Stimulated activated naive CD8-positive, alpha-beta T cell treated with anti-CD3 and anti-CD28 coated beads, Interleukin-15, amount 100 ng/mL, for 72 hours (primary cell): ENCODE data around the gene CST4.
"Not testable (repeated sequence)": the region's sequence is repeated elsewhere in the genome, so short reads cannot be mapped to it uniquely, and the experiment has no call there.

Experiments
- ATAC-seq: fragments of 150-1000 bp; cut with Tn5 transposase; 2 replicates; pipeline ENCODE4 v1.10.0; 2021; ENCODE audit warnings: mild to moderate bottlenecking, moderate library complexity
- DNase-seq, 2 donors: peaks; one replicate each; pipeline ENCODE4 v3.0.0; 2021 to 2022
- H3K27ac Mint-ChIP-seq, 2 donors: one replicate each; pipeline ENCODE4 v1.8.0; 2022; ENCODE audit warnings: mild to moderate bottlenecking in 2 of 2, mixed read lengths in 2 of 2, moderate library complexity in 2 of 2
- H3K27me3 Mint-ChIP-seq: one replicate; pipeline ENCODE4 v1.8.0; 2022; ENCODE audit warnings: mixed read lengths
- H3K4me1 Mint-ChIP-seq: one replicate; pipeline ENCODE4 v1.8.0; 2022; ENCODE audit warnings: mild to moderate bottlenecking, mixed read lengths
- H3K4me3 Mint-ChIP-seq, 2 donors: one replicate each; pipeline ENCODE4 v1.8.0; 2022; ENCODE audit warnings: mild to moderate bottlenecking in 2 of 2, mixed read lengths in 2 of 2, moderate library complexity in 1 of 2
- H3K9me3 Mint-ChIP-seq, 2 donors: one replicate each; pipeline ENCODE4 v1.8.0; 2022; ENCODE audit warnings: mixed read lengths in 2 of 2

The CST4 gene

GRCh38 chr20:23688684-23689398 lies at the start of gene CST4:
Gene CST4 (minus strand): TSS chr20:23689038. CDS start chr20:23688969, 69 bp downstream.
- H3K27me3 Mint-ChIP-seq, result peaks cover 18% of the 10 kb centered on the region
- not testable (repeated sequence) for ATAC-seq, H3K27ac Mint-ChIP-seq, DNase-seq, H3K9me3 Mint-ChIP-seq, H3K4me1 Mint-ChIP-seq, H3K4me3 Mint-ChIP-seq

GRCh38 chr20:23735391-23735790 lies 46.6 kb upstream of the CST4 start:
- not testable (repeated sequence) for ATAC-seq, H3K4me1 Mint-ChIP-seq, H3K9me3 Mint-ChIP-seq, DNase-seq, H3K27ac Mint-ChIP-seq, H3K4me3 Mint-ChIP-seq
- peaks cover 33% of the 10 kb centered on the region for H3K27me3 Mint-ChIP-seq

GRCh38 chr20:23734949-23735348 lies 46.1 kb upstream of the CST4 start:
- not testable (repeated sequence) for DNase-seq, H3K4me1 Mint-ChIP-seq, ATAC-seq, H3K27ac Mint-ChIP-seq, H3K4me3 Mint-ChIP-seq, H3K9me3 Mint-ChIP-seq
- H3K27me3 Mint-ChIP-seq, result peaks cover 33% of the 10 kb centered on the region

GRCh38 chr20:23734440-23734839 lies 45.6 kb upstream of the CST4 start:
- peaks cover 33% of the 10 kb centered on the region for H3K27me3 Mint-ChIP-seq
- H3K27ac Mint-ChIP-seq, DNase-seq, H3K4me1 Mint-ChIP-seq, H3K9me3 Mint-ChIP-seq, H3K4me3 Mint-ChIP-seq, ATAC-seq: not testable (repeated sequence)

- H3K9me3 Mint-ChIP-seq, result no peaks in the 10 kb centered on the region
- no peak for ATAC-seq
- H3K4me3 Mint-ChIP-seq, result no peak overlapping the region
- no peak for DNase-seq
- no peaks in the 10 kb centered on the region for H3K4me1 Mint-ChIP-seq
- no peak overlapping the region for H3K27ac Mint-ChIP-seq
- H3K27me3 Mint-ChIP-seq, result peaks cover 13% of the 10 kb centered on the region
Observed at GRCh38 chr20:23727016-23727415, 38.2 kb upstream of the CST4 start.

GRCh38 chr20:23725102-23725501 lies 36.3 kb upstream of the CST4 start:
- peaks cover 10% of the 10 kb centered on the region for H3K27me3 Mint-ChIP-seq

GRCh38 chr20:23723659-23724307 lies 34.9 kb upstream of the CST4 start:
- H3K9me3 Mint-ChIP-seq, H3K4me3 Mint-ChIP-seq, H3K4me1 Mint-ChIP-seq, H3K27ac Mint-ChIP-seq, H3K27me3 Mint-ChIP-seq: not testable (repeated sequence)
- DNase-seq, result peak; percentile 21 to 33
- peak; percentile 80 for ATAC-seq

More at GRCh38 chr20:23725102-23725501, 36.3 kb upstream of the CST4 start:
- H3K27ac Mint-ChIP-seq, result no peak overlapping the region
- H3K4me3 Mint-ChIP-seq, result no peak overlapping the region
- H3K4me1 Mint-ChIP-seq, result no peaks in the 10 kb centered on the region
- no peak for ATAC-seq
- DNase-seq, result no peak
- H3K9me3 Mint-ChIP-seq, result no peaks in the 10 kb centered on the region

GRCh38 chr20:23722851-23723250 lies 34.0 kb upstream of the CST4 start:
- not testable (repeated sequence) for H3K4me1 Mint-ChIP-seq, H3K4me3 Mint-ChIP-seq, ATAC-seq, H3K9me3 Mint-ChIP-seq, DNase-seq, H3K27ac Mint-ChIP-seq
- H3K27me3 Mint-ChIP-seq, result peaks cover 11% of the 10 kb centered on the region

- Mint-ChIP-seq H3K27ac (no peak overlapping the region), H3K9me3 (no peaks in the 10 kb centered on the region), H3K4me3 (no peak overlapping the region), H3K4me1 (no peaks in the 10 kb centered on the region), H3K27me3 (peaks cover 20% of the 10 kb centered on the region)
- no peak for ATAC-seq
- DNase-seq, result no peak
Observed at GRCh38 chr20:23721962-23722361, 33.1 kb upstream of the CST4 start.

GRCh38 chr20:23719351-23719750 lies 30.5 kb upstream of the CST4 start:
- not testable (repeated sequence) for DNase-seq, H3K9me3 Mint-ChIP-seq, H3K4me3 Mint-ChIP-seq, H3K27ac Mint-ChIP-seq, ATAC-seq, H3K4me1 Mint-ChIP-seq
- peaks cover 22% of the 10 kb centered on the region for H3K27me3 Mint-ChIP-seq

GRCh38 chr20:23711778-23712177 lies 22.9 kb upstream of the CST4 start:
- H3K27ac Mint-ChIP-seq, DNase-seq, H3K27me3 Mint-ChIP-seq, H3K4me3 Mint-ChIP-seq, H3K4me1 Mint-ChIP-seq, ATAC-seq, H3K9me3 Mint-ChIP-seq: not testable (repeated sequence)

- H3K9me3 Mint-ChIP-seq, result no peaks in the 10 kb centered on the region
- peaks cover 5% of the 10 kb centered on the region for H3K27me3 Mint-ChIP-seq
- no peak for DNase-seq
- H3K4me1 Mint-ChIP-seq, result no peaks in the 10 kb centered on the region
- H3K4me3 Mint-ChIP-seq, result no peak overlapping the region
- no peak for ATAC-seq
- peak overlapping the region in 1 of 2 donors; percentile 35 for H3K27ac Mint-ChIP-seq
Observed at GRCh38 chr20:23710771-23711170, 21.9 kb upstream of the CST4 start.

GRCh38 chr20:23705895-23706294 lies 17.1 kb upstream of the CST4 start:
- DNase-seq (no peak), ATAC-seq (no peak)
- no peak overlapping the region for H3K4me3 Mint-ChIP-seq
- H3K27ac Mint-ChIP-seq, result no peak overlapping the region
- H3K4me1 Mint-ChIP-seq, result no peaks in the 10 kb centered on the region
- peaks cover 5% of the 10 kb centered on the region for H3K27me3 Mint-ChIP-seq
- H3K9me3 Mint-ChIP-seq, result no peaks in the 10 kb centered on the region

- DNase-seq, result no peak
- no peak overlapping the region for H3K27ac Mint-ChIP-seq
Observed at GRCh38 chr20:23702021-23702420, 13.2 kb upstream of the CST4 start.

GRCh38 chr20:23700931-23701330 lies 12.1 kb upstream of the CST4 start:
- H3K4me3 Mint-ChIP-seq, result no peak overlapping the region

More at GRCh38 chr20:23702021-23702420, 13.2 kb upstream of the CST4 start:
- ATAC-seq, result no peak
- Mint-ChIP-seq H3K4me1 (no peaks in the 10 kb centered on the region), H3K4me3 (no peak overlapping the region), H3K27me3 (peaks cover 14% of the 10 kb centered on the region), H3K9me3 (no peaks in the 10 kb centered on the region)

GRCh38 chr20:23697947-23698346 lies 9.1 kb upstream of the CST4 start:
- H3K27ac Mint-ChIP-seq, result peak overlapping the region in 1 of 2 donors; percentile 77
- H3K4me3 Mint-ChIP-seq, result no peak overlapping the region
- H3K9me3 Mint-ChIP-seq, result no peaks in the 10 kb centered on the region
- ATAC-seq, result peak; percentile 63
- peaks cover 35% of the 10 kb centered on the region for H3K27me3 Mint-ChIP-seq
- peak in 1 of 2 donors; percentile 16 for DNase-seq
- no peaks in the 10 kb centered on the region for H3K4me1 Mint-ChIP-seq

More at GRCh38 chr20:23700931-23701330, 12.1 kb upstream of the CST4 start:
- Mint-ChIP-seq H3K27me3 (peaks cover 16% of the 10 kb centered on the region), H3K4me1 (no peaks in the 10 kb centered on the region), H3K9me3 (no peaks in the 10 kb centered on the region), H3K27ac (peak overlapping the region in 1 of 2 donors; percentile 22)
- ATAC-seq (no peak), DNase-seq (no peak)
